WTC11 (cell line): ENCODE data around the gene SOCS7. TPM values are rescaled to one million over a fixed set of nuclear protein-coding genes. Genes with fewer than 3 reads are reported as not detected.
A peak's percentile ranks its signal among the peaks of the same experiment; 100 is the strongest.

ENCODE experiments used
- FOXP1 ChIP-seq: sonication (generic); formaldehyde crosslinking; IDR thresholded peaks from 2 replicates; pipeline ENCODE4 v1.8.0; 2022; ENCODE audit warnings: missing genetic modification reagents, mild to moderate bottlenecking, moderate library complexity, borderline replicate concordance
- GTF2I ChIP-seq: fragments of 250-450 bp; sonication (Bioruptor Pico); conservative IDR thresholded peaks from 2 replicates; pipeline ENCODE4 v1.4.0; 2021; ENCODE audit warnings: mild to moderate bottlenecking
- IRF2 ChIP-seq: sonication (generic); formaldehyde crosslinking; IDR thresholded peaks from 2 replicates; pipeline ENCODE4 v1.8.0; 2022; ENCODE audit warnings: low read depth, missing genetic modification reagents, borderline replicate concordance
- NFATC4 ChIP-seq: fragments of 250-450 bp; sonication (Bioruptor Pico); IDR thresholded peaks from 2 replicates; pipeline ENCODE4 v1.9.0; 2021; ENCODE audit warnings: mild to moderate bottlenecking
- NFE2L1 ChIP-seq: sonication (generic); formaldehyde crosslinking; IDR thresholded peaks from 2 replicates; pipeline ENCODE4 v1.8.1; 2023; ENCODE audit warnings: missing genetic modification reagents
- NFYB ChIP-seq: sonication (generic); formaldehyde crosslinking; conservative IDR thresholded peaks from 2 replicates; pipeline ENCODE4 v1.8.0; 2022; ENCODE audit warnings: low read depth, missing genetic modification reagents
- NR1H2 ChIP-seq: sonication (generic); formaldehyde crosslinking; IDR thresholded peaks from 2 replicates; pipeline ENCODE4 v1.9.0; 2021; ENCODE audit warnings: mild to moderate bottlenecking, moderate library complexity, missing genetic modification reagents
- TEAD4 ChIP-seq: sonication (generic); formaldehyde crosslinking; IDR thresholded peaks from 2 replicates; pipeline ENCODE4 v1.8.0; 2022; ENCODE audit warnings: mild to moderate bottlenecking, missing genetic modification reagents
- TP53 ChIP-seq: sonication (generic); formaldehyde crosslinking; IDR thresholded peaks from 2 replicates; pipeline ENCODE4 v1.8.1; 2023; ENCODE audit warnings: mild to moderate bottlenecking, missing genetic modification reagents
- ZNF121 ChIP-seq: sonication (generic); formaldehyde crosslinking; IDR thresholded peaks from 2 replicates; pipeline ENCODE4 v1.8.0; 2023; ENCODE audit warnings: missing genetic modification reagents
- ZNF416 ChIP-seq: fragments of 250-450 bp; sonication (Bioruptor Pico); IDR thresholded peaks from 2 replicates; pipeline ENCODE4 v1.9.0; 2021; ENCODE audit warnings: mild to moderate bottlenecking, inconsistent platforms
- ZNF423 ChIP-seq: fragments of 250-450 bp; sonication (Bioruptor Pico); IDR thresholded peaks from 2 replicates; pipeline ENCODE4 v2.1.2; 2022; ENCODE audit warnings: mild to moderate bottlenecking, moderate library complexity
- total RNA-seq: library from RNA; stranded (reverse); gene quantifications from 3 replicates; pipeline ENCODE4 v1.2.3, GENCODE V29; 2021
- TF ChIP-seq, protein P1 (sequence below): fragments of 200-600 bp; IDR thresholded peaks from 2 replicates; pipeline ENCODE4 v1.8.0; 2022; ENCODE audit warnings: antibody characterized with exemption
- TF ChIP-seq, protein P2 (sequence below): sonication (generic); formaldehyde crosslinking; conservative IDR thresholded peaks from 2 replicates; pipeline ENCODE4 v1.8.1; 2022; ENCODE audit warnings: mild to moderate bottlenecking, missing genetic modification reagents
- TF ChIP-seq, protein P3 (sequence below): fragments of 250-450 bp; sonication (Bioruptor Pico); IDR thresholded peaks from 2 replicates; pipeline ENCODE4 v1.8.0; 2021; ENCODE audit warnings: mild to moderate bottlenecking
- TF ChIP-seq, protein P4 (sequence below): fragments of 250-450 bp; sonication (Bioruptor Pico); IDR thresholded peaks from 2 replicates; pipeline ENCODE4 v1.9.0; 2021; ENCODE audit warnings: moderate library complexity, mild to moderate bottlenecking, inconsistent platforms, borderline replicate concordance
- TF ChIP-seq, protein P5 (sequence below): sonication (generic); formaldehyde crosslinking; IDR thresholded peaks from 2 replicates; pipeline ENCODE4 v1.8.1; 2023; ENCODE audit warnings: mild to moderate bottlenecking, missing genetic modification reagents
- TF ChIP-seq, protein P6 (sequence below): sonication (generic); formaldehyde crosslinking; IDR thresholded peaks from 2 replicates; pipeline ENCODE4 v1.8.0; 2023; ENCODE audit warnings: missing genetic modification reagents
- TF ChIP-seq, protein P7 (sequence below): sonication (generic); formaldehyde crosslinking; IDR thresholded peaks from 2 replicates; pipeline ENCODE4 v1.8.1; 2022; ENCODE audit warnings: low read depth, missing genetic modification reagents, borderline replicate concordance
- TF ChIP-seq, protein P8 (sequence below): fragments of 250-450 bp; sonication (Bioruptor Pico); IDR thresholded peaks from 2 replicates; pipeline ENCODE4 v1.9.0; 2021; ENCODE audit warnings: mild to moderate bottlenecking, borderline replicate concordance
- TF ChIP-seq, protein P9 (sequence below): sonication (generic); formaldehyde crosslinking; IDR thresholded peaks from 2 replicates; pipeline ENCODE4 v1.8.0; 2022; ENCODE audit warnings: mild to moderate bottlenecking, missing genetic modification reagents
- TF ChIP-seq, protein P10 (sequence below): fragments of 250-450 bp; sonication (Bioruptor Pico); IDR thresholded peaks from 2 replicates; pipeline ENCODE4 v2.1.2; 2022; ENCODE audit warnings: mild to moderate bottlenecking, moderate library complexity

The SOCS7 gene
- total RNA-seq, 1 experiment from 2014 or later = 33.6 TPM

DNA sequence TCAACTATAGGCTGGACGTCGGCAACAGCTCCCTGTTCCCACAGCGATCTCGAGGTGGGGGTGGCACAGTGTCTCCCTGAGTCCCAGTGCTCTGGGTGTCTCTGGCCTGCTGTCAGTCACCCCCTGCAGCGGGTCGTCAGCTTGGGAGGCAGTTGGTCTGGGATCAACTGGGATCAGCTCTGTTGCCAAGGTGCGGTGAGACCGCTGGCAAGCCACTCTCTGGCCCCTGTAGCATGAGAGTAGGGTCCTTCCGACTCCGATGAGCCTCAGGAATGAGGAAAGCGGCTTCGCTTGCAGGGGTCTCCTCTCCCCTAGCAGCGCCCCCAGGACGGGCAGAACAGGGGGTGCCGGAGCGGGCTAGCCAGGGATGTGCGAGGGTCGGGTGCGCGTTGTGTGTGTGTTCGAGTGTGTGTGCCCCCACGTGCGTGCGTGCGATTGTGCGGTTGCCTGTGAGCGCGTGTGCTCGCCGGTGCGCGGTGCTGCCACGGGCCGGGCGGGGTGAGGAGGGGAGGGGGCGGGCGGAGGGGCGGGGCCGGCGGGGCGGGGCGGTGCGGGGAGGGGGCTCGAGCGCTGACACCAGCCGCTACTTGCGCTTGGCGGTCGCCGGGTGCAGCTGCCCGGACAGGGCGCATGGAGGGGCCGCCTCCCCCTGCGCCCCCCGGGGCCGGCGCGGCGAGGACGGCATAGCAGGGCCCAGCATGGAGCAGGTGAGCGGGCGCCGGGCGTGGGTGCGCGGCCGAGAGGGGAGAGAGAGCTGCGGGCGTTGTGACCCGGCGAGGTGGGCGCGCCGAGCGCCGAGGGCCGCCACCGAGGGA lies 67.3 kb downstream of the SOCS7 start (continued):
- TF ChIP-seq, protein P1, sequence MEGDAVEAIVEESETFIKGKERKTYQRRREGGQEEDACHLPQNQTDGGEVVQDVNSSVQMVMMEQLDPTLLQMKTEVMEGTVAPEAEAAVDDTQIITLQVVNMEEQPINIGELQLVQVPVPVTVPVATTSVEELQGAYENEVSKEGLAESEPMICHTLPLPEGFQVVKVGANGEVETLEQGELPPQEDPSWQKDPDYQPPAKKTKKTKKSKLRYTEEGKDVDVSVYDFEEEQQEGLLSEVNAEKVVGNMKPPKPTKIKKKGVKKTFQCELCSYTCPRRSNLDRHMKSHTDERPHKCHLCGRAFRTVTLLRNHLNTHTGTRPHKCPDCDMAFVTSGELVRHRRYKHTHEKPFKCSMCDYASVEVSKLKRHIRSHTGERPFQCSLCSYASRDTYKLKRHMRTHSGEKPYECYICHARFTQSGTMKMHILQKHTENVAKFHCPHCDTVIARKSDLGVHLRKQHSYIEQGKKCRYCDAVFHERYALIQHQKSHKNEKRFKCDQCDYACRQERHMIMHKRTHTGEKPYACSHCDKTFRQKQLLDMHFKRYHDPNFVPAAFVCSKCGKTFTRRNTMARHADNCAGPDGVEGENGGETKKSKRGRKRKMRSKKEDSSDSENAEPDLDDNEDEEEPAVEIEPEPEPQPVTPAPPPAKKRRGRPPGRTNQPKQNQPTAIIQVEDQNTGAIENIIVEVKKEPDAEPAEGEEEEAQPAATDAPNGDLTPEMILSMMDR = no peak
- no peak for TF ChIP-seq NFE2L1
- 0 out of 2 replicates have a peak, but pooled peaks have one; percentile 62 for TF ChIP-seq TP53
- no peak for TF ChIP-seq TEAD4 (CRISPR knock-in tag)
- no peak for TF ChIP-seq NFYB
- TF ChIP-seq, protein P2, sequence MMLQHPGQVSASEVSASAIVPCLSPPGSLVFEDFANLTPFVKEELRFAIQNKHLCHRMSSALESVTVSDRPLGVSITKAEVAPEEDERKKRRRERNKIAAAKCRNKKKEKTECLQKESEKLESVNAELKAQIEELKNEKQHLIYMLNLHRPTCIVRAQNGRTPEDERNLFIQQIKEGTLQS (CRISPR knock-in tag) = no peak
- TF ChIP-seq, protein P3, sequence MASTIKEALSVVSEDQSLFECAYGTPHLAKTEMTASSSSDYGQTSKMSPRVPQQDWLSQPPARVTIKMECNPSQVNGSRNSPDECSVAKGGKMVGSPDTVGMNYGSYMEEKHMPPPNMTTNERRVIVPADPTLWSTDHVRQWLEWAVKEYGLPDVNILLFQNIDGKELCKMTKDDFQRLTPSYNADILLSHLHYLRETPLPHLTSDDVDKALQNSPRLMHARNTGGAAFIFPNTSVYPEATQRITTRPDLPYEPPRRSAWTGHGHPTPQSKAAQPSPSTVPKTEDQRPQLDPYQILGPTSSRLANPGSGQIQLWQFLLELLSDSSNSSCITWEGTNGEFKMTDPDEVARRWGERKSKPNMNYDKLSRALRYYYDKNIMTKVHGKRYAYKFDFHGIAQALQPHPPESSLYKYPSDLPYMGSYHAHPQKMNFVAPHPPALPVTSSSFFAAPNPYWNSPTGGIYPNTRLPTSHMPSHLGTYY (CRISPR knock-in tag) = no peak
- TF ChIP-seq, protein P4, sequence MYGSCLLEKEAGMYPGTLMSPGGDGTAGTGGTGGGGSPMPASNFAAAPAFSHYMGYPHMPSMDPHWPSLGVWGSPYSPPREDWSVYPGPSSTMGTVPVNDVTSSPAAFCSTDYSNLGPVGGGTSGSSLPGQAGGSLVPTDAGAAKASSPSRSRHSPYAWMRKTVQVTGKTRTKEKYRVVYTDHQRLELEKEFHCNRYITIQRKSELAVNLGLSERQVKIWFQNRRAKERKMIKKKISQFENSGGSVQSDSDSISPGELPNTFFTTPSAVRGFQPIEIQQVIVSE (CRISPR knock-in tag) = no peak
- TF ChIP-seq, protein P5, sequence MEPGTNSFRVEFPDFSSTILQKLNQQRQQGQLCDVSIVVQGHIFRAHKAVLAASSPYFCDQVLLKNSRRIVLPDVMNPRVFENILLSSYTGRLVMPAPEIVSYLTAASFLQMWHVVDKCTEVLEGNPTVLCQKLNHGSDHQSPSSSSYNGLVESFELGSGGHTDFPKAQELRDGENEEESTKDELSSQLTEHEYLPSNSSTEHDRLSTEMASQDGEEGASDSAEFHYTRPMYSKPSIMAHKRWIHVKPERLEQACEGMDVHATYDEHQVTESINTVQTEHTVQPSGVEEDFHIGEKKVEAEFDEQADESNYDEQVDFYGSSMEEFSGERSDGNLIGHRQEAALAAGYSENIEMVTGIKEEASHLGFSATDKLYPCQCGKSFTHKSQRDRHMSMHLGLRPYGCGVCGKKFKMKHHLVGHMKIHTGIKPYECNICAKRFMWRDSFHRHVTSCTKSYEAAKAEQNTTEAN (CRISPR knock-in tag) = no peak
- TF ChIP-seq ZNF121 (CRISPR knock-in tag) = no peak
- no peak for TF ChIP-seq ZNF416 (CRISPR knock-in tag)
- no peak for TF ChIP-seq IRF2 (CRISPR knock-in tag)
- no peak for TF ChIP-seq ZNF423 (CRISPR knock-in tag)
- no peak for TF ChIP-seq FOXP1 (CRISPR knock-in tag)
- TF ChIP-seq, protein P6, sequence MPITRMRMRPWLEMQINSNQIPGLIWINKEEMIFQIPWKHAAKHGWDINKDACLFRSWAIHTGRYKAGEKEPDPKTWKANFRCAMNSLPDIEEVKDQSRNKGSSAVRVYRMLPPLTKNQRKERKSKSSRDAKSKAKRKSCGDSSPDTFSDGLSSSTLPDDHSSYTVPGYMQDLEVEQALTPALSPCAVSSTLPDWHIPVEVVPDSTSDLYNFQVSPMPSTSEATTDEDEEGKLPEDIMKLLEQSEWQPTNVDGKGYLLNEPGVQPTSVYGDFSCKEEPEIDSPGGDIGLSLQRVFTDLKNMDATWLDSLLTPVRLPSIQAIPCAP (CRISPR knock-in tag) = no peak
- TF ChIP-seq NFATC4 (CRISPR knock-in tag) = no peak
- TF ChIP-seq, protein P7, sequence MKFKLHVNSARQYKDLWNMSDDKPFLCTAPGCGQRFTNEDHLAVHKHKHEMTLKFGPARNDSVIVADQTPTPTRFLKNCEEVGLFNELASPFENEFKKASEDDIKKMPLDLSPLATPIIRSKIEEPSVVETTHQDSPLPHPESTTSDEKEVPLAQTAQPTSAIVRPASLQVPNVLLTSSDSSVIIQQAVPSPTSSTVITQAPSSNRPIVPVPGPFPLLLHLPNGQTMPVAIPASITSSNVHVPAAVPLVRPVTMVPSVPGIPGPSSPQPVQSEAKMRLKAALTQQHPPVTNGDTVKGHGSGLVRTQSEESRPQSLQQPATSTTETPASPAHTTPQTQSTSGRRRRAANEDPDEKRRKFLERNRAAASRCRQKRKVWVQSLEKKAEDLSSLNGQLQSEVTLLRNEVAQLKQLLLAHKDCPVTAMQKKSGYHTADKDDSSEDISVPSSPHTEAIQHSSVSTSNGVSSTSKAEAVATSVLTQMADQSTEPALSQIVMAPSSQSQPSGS (CRISPR knock-in tag) = no peak
- TF ChIP-seq, protein P8, sequence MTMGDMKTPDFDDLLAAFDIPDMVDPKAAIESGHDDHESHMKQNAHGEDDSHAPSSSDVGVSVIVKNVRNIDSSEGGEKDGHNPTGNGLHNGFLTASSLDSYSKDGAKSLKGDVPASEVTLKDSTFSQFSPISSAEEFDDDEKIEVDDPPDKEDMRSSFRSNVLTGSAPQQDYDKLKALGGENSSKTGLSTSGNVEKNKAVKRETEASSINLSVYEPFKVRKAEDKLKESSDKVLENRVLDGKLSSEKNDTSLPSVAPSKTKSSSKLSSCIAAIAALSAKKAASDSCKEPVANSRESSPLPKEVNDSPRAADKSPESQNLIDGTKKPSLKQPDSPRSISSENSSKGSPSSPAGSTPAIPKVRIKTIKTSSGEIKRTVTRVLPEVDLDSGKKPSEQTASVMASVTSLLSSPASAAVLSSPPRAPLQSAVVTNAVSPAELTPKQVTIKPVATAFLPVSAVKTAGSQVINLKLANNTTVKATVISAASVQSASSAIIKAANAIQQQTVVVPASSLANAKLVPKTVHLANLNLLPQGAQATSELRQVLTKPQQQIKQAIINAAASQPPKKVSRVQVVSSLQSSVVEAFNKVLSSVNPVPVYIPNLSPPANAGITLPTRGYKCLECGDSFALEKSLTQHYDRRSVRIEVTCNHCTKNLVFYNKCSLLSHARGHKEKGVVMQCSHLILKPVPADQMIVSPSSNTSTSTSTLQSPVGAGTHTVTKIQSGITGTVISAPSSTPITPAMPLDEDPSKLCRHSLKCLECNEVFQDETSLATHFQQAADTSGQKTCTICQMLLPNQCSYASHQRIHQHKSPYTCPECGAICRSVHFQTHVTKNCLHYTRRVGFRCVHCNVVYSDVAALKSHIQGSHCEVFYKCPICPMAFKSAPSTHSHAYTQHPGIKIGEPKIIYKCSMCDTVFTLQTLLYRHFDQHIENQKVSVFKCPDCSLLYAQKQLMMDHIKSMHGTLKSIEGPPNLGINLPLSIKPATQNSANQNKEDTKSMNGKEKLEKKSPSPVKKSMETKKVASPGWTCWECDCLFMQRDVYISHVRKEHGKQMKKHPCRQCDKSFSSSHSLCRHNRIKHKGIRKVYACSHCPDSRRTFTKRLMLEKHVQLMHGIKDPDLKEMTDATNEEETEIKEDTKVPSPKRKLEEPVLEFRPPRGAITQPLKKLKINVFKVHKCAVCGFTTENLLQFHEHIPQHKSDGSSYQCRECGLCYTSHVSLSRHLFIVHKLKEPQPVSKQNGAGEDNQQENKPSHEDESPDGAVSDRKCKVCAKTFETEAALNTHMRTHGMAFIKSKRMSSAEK = no peak
- no peak for TF ChIP-seq NR1H2 (CRISPR knock-in tag)
- no peak for TF ChIP-seq GTF2I (CRISPR knock-in tag)
- TF ChIP-seq, protein P9, sequence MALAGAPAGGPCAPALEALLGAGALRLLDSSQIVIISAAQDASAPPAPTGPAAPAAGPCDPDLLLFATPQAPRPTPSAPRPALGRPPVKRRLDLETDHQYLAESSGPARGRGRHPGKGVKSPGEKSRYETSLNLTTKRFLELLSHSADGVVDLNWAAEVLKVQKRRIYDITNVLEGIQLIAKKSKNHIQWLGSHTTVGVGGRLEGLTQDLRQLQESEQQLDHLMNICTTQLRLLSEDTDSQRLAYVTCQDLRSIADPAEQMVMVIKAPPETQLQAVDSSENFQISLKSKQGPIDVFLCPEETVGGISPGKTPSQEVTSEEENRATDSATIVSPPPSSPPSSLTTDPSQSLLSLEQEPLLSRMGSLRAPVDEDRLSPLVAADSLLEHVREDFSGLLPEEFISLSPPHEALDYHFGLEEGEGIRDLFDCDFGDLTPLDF (CRISPR knock-in tag) = 0 out of 2 replicates have a peak, but pooled peaks have one; percentile 25
- TF ChIP-seq, protein P10, sequence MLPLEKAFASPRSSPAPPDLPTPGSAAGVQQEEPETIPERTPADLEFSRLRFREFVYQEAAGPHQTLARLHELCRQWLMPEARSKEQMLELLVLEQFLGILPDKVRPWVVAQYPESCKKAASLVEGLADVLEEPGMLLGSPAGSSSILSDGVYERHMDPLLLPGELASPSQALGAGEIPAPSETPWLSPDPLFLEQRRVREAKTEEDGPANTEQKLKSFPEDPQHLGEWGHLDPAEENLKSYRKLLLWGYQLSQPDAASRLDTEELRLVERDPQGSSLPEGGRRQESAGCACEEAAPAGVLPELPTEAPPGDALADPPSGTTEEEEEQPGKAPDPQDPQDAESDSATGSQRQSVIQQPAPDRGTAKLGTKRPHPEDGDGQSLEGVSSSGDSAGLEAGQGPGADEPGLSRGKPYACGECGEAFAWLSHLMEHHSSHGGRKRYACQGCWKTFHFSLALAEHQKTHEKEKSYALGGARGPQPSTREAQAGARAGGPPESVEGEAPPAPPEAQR (CRISPR knock-in tag) = no peak
